ENCODE data around the gene MORN1. TPM values are rescaled to one million over a fixed set of nuclear protein-coding genes. Genes with fewer than 3 reads are reported as not detected.

The MORN1 gene
- total RNA-seq, 2 donors from 2014 or later, result 7.0 to 8.4 TPM

GRCh38 chr1:2279817-2280216, 111.5 kb downstream of the MORN1 start:
- Mint-ChIP-seq H3K27me3 (no peaks in the 10 kb centered on the region), H3K27ac (peak overlapping the region; percentile 79), H3K36me3 (ENCODE audit: low read depth) (no peaks in the 10 kb centered on the region), H3K4me3 (peak overlapping the region; percentile 28), H3K4me1 (peaks cover 33% of the 10 kb centered on the region)
- H3K9me3 ChIP-seq (ENCODE audit: control insufficient read depth, low read length, poor library complexity, severe bottlenecking), result no peaks in the 10 kb centered on the region
- DNase-seq, result no peak
- ATAC-seq, result no peak

DNA sequence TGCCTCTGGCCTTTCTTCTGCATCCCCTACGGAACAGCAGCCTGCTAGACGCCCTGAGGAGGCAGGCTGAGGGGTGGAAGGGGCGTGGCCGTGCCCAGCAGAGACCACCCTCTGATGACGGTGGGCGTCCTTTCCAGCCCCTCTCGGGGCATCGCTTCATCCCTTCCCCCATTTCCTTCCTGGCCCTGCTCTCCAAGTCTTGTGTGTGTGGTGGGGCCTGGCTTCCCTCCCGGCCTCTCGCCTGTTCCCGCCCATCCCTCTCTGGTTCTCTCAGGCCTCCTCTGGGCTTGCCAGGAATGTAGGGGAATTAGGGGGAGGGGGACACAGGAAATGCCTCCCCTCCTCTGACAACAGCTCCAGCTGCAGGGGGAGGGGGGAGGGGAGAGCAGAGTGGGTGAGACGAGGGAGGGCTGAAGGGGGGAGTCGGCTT, 112.1 kb downstream of the MORN1 start:
- H3K9me3 ChIP-seq (ENCODE audit: control insufficient read depth, low read length, poor library complexity, severe bottlenecking), result no peaks in the 10 kb centered on the region
- Mint-ChIP-seq H3K4me1 (peaks cover 38% of the 10 kb centered on the region), H3K36me3 (ENCODE audit: low read depth) (no peaks in the 10 kb centered on the region), H3K4me3 (peak overlapping the region; percentile 28), H3K27me3 (no peaks in the 10 kb centered on the region), H3K27ac (peak overlapping the region; percentile 79)
- DNase-seq (no peak), ATAC-seq (no peak)

GRCh38 chr1:2278591-2279209, 112.7 kb downstream of the MORN1 start:
- no peaks in the 10 kb centered on the region for H3K27me3 Mint-ChIP-seq
- ATAC-seq, result no peak
- peak overlapping the region; percentile 79 for H3K27ac Mint-ChIP-seq
- H3K9me3 ChIP-seq (ENCODE audit: control insufficient read depth, low read length, poor library complexity, severe bottlenecking), result no peaks in the 10 kb centered on the region
- peak overlapping the region; percentile 39 for H3K4me3 Mint-ChIP-seq
- H3K4me1 Mint-ChIP-seq, result peaks cover 38% of the 10 kb centered on the region
- no peak for DNase-seq
- H3K36me3 Mint-ChIP-seq (ENCODE audit: low read depth), result no peaks in the 10 kb centered on the region

- Mint-ChIP-seq H3K27me3 (no peaks in the 10 kb centered on the region), H3K36me3 (ENCODE audit: low read depth) (no peaks in the 10 kb centered on the region), H3K27ac (peak overlapping the region; percentile 79), H3K4me1 (peaks cover 43% of the 10 kb centered on the region), H3K4me3 (peak overlapping the region; percentile 39)
- ATAC-seq, result peak; percentile 3
- no peaks in the 10 kb centered on the region for H3K9me3 ChIP-seq (ENCODE audit: control insufficient read depth, low read length, poor library complexity, severe bottlenecking)
- no peak for DNase-seq
Measured at GRCh38 chr1:2277741-2278488, 113.4 kb downstream of the MORN1 start.

DNA sequence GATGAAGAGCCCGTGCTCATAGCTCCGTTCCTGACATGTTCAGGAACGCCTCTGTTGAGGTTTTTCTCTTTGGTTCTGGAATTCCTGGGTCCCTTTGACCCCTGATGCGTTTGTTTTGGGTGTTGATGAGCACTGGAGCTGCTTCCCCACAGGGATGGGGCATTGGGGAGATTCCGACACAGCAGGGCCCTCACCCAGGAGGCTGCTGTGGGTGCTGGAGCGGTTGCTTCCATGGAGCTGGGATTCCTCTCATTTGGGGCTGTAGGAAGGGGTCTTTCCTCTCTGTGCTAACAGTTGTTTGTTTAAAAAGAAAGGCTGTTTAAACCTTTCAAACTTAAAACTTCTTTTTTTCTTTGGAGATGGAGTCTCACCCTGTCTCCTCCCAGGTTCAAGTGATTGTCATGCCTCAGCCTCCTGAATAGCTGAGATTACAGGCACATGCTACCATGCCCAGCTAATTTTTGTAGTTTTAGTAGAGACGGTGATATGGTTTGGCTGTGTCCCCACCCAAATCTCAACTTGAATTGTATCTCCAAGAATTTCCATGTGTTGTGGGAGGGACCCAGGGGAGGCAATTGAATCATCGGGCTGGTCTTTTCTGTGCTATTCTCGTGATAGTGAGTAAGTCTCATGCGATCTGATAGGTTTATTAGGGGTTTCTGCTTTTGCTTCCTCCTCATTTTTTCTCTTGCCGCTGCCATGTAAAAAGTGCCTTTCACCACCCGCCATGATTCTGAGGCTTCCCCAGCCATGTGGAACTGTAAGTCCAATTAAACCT, 114.4 kb downstream of the MORN1 start:
- peak overlapping the region; percentile 79 for H3K27ac Mint-ChIP-seq
- no peaks in the 10 kb centered on the region for H3K9me3 ChIP-seq (ENCODE audit: control insufficient read depth, low read length, poor library complexity, severe bottlenecking)
- DNase-seq, result no peak
- peaks cover 45% of the 10 kb centered on the region for H3K4me1 Mint-ChIP-seq
- H3K27me3 Mint-ChIP-seq, result no peaks in the 10 kb centered on the region
- no peaks in the 10 kb centered on the region for H3K36me3 Mint-ChIP-seq (ENCODE audit: low read depth)
- ATAC-seq, result no peak
- H3K4me3 Mint-ChIP-seq, result peak overlapping the region; percentile 62

DNA sequence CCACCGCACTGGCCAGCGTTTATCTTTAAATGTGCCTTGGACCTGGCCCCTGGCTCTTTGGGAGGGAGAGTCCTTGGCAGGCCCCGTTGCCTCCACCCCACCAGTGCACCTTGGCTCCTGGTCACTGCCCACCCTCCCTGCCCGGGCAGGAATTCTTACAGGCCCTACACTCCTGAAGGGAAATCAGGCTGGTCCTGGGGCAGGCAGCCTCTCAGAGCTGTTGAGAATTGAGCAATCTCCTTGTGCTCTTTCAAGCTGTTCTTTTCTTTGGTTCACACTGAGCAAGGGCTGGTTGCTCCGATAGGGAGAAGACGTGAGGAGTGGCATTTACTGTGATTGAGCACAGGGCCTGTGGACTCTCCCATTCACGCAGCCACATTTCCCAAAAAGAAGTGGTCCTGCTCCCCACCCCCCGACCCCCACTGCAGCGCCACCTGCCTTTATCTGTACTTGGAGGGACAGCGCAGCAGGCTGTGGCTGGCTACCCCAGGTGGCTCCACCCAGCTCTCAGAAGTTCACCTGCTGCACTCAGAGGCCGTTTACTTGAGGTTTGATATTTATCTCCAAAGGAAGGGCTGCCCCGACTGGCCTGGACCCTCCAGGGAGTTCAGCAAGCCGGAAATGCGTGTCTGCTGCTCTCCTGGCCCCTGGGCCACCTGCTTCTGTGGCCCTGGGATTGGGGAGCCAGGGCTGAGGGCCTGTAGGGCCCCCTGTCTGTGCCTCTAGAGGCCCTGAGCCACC, 115.4 kb downstream of the MORN1 start:
- H3K4me3 Mint-ChIP-seq, result peak overlapping the region; percentile 62
- peaks cover 50% of the 10 kb centered on the region for H3K4me1 Mint-ChIP-seq
- H3K36me3 Mint-ChIP-seq (ENCODE audit: low read depth), result no peaks in the 10 kb centered on the region
- peak; percentile 8 for ATAC-seq
- H3K27ac Mint-ChIP-seq, result peak overlapping the region; percentile 90
- H3K27me3 Mint-ChIP-seq, result no peaks in the 10 kb centered on the region
- no peaks in the 10 kb centered on the region for H3K9me3 ChIP-seq (ENCODE audit: control insufficient read depth, low read length, poor library complexity, severe bottlenecking)
- DNase-seq, result no peak

GRCh38 chr1:2274929-2275475, 116.4 kb downstream of the MORN1 start:
- peaks cover 51% of the 10 kb centered on the region for H3K4me1 Mint-ChIP-seq
- no peaks in the 10 kb centered on the region for H3K27me3 Mint-ChIP-seq
- H3K36me3 Mint-ChIP-seq (ENCODE audit: low read depth), result no peaks in the 10 kb centered on the region
- peak overlapping the region; percentile 90 for H3K27ac Mint-ChIP-seq
- H3K9me3 ChIP-seq (ENCODE audit: control insufficient read depth, low read length, poor library complexity, severe bottlenecking), result no peaks in the 10 kb centered on the region
- peak overlapping the region; percentile 58 for H3K4me3 Mint-ChIP-seq
- ATAC-seq, result no peak
- no peak for DNase-seq

- ATAC-seq (no peak), DNase-seq (no peak)
- H3K4me1 Mint-ChIP-seq, result peaks cover 51% of the 10 kb centered on the region
- H3K27me3 Mint-ChIP-seq, result no peaks in the 10 kb centered on the region
- peak overlapping the region; percentile 90 for H3K27ac Mint-ChIP-seq
- H3K36me3 Mint-ChIP-seq (ENCODE audit: low read depth), result no peaks in the 10 kb centered on the region
- peak overlapping the region; percentile 58 for H3K4me3 Mint-ChIP-seq
- H3K9me3 ChIP-seq (ENCODE audit: control insufficient read depth, low read length, poor library complexity, severe bottlenecking), result no peaks in the 10 kb centered on the region
Measured at GRCh38 chr1:2274231-2274928, 117.0 kb downstream of the MORN1 start.

DNA sequence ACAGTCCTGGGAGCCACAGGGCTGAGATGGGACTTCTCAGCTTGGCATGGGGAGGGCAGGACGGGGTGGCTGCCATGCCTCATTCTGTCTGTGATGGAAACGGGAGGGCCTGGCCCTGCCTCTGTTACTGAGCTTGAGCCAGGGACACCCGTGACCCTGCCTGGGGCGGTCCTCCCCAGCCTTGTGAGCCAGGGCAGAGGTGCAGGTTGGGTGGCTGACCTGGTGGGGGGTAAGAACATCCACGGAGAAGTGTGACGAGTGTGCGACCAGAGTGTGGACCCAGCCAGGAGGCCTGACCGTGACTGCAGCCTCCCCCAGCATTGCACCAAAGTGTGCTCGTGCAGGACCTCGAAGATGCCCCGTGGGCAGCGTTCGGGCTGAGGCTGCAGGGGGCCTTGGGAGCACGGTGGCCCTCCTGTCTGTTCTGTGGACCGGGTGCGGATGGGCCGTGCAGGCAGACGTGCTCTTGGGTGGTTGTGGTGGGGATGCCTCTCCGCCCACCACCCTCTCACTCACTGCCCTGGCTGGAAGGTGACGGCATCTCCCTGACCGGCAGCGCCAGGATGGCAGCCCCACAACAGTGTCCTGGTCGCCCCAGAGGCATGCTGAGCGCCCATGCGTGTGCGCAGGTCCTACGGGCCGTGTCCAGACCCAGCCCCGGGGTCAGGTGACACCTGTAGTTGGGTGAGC, 117.8 kb downstream of the MORN1 start:
- ATAC-seq (no peak), DNase-seq (no peak)
- H3K27ac Mint-ChIP-seq, result peak overlapping the region; percentile 90
- H3K4me1 Mint-ChIP-seq, result peaks cover 51% of the 10 kb centered on the region
- H3K36me3 Mint-ChIP-seq (ENCODE audit: low read depth), result no peaks in the 10 kb centered on the region
- no peaks in the 10 kb centered on the region for H3K27me3 Mint-ChIP-seq
- no peak overlapping the region for H3K4me3 Mint-ChIP-seq
- no peaks in the 10 kb centered on the region for H3K9me3 ChIP-seq (ENCODE audit: control insufficient read depth, low read length, poor library complexity, severe bottlenecking)

- H3K36me3 Mint-ChIP-seq (ENCODE audit: low read depth), result no peaks in the 10 kb centered on the region
- H3K4me1 Mint-ChIP-seq, result peaks cover 53% of the 10 kb centered on the region
- no peaks in the 10 kb centered on the region for H3K9me3 ChIP-seq (ENCODE audit: control insufficient read depth, low read length, poor library complexity, severe bottlenecking)
- H3K27me3 Mint-ChIP-seq, result no peaks in the 10 kb centered on the region
- no peak overlapping the region for H3K4me3 Mint-ChIP-seq
- peak overlapping the region; percentile 90 for H3K27ac Mint-ChIP-seq
- DNase-seq, result no peak
- ATAC-seq, result no peak
Measured at GRCh38 chr1:2272686-2273400, 118.5 kb downstream of the MORN1 start.

GRCh38 chr1:2271841-2272655, 119.3 kb downstream of the MORN1 start:
- no peaks in the 10 kb centered on the region for H3K27me3 Mint-ChIP-seq
- H3K4me3 Mint-ChIP-seq, result peak overlapping the region; percentile 41
- DNase-seq (no peak), ATAC-seq (no peak)
- no peaks in the 10 kb centered on the region for H3K9me3 ChIP-seq (ENCODE audit: control insufficient read depth, low read length, poor library complexity, severe bottlenecking)
- no peaks in the 10 kb centered on the region for H3K36me3 Mint-ChIP-seq (ENCODE audit: low read depth)
- peak overlapping the region; percentile 51 for H3K27ac Mint-ChIP-seq
- H3K4me1 Mint-ChIP-seq, result peaks cover 49% of the 10 kb centered on the region

All from T-helper 17 cell (primary cell).